K562 (cell line): ENCODE measurements around the gene CARS2. TPM values are rescaled to one million over a fixed set of nuclear protein-coding genes. Genes with fewer than 3 reads are reported as not detected.

Source experiments
- ATAC-seq: fragments of 200-7000 bp; cut with Tn5 transposase; 3 replicates; pipeline ENCODE4 v1.9.1; 2020; ENCODE audit warnings: moderate library complexity
- BruUV-seq: library from RNA; stranded (reverse); fragments of 400-500 nt; replicated peaks from 2 replicates; lab custom pipeline; 2021; lab: Mats Ljungman, UMichigan
- CTCF ChIA-PET: fragments of 300-600 bp; formaldehyde crosslinking; extraction: SDS; loops from one replicate; lab custom pipeline; 2021; ENCODE audit warnings: low intra/inter-chr PET ratio; lab: Yijun Ruan, JAX
- POLR2A ChIA-PET: fragments of 300-600, 350-650 bp; sonication (Branson Sonifier 250); formaldehyde crosslinking; extraction: SDS; loops from one replicate; lab custom pipeline; 2021; ENCODE audit warnings: antibody characterized with exemption, inconsistent platforms; lab: Yijun Ruan, JAX
- DNase-seq, 4 experiments: peaks; one replicate each; pipeline versions ENCODE4 v3.0.0 to v3.0.0-alpha.2; 2011 to 2018; ENCODE audit warnings: low spot score in 3 of 4, mixed read lengths in 3 of 4; ENCODE audit errors: extremely low read depth in 1 of 4
- FAIRE-seq: peaks from 2 replicates; lab custom pipeline; 2011; peaks lifted over from hg19 to GRCh38; lab: Jason Lieb, UNC
- H2AFZ ChIP-seq: 2 replicates; pipeline ENCODE4 v1.6.0; 2011; ENCODE audit warnings: low read depth, low read length, control low read depth, inconsistent platforms
- H3K27ac ChIP-seq: fragments of 200-600 bp; 3 replicates; pipeline ENCODE4 v1.8.0; 2011; ENCODE audit warnings: low read depth, mild to moderate bottlenecking, control low read depth, inconsistent platforms, low read length, moderate library complexity, mixed read lengths; ENCODE audit errors: extremely low read depth
- H3K27me3 ChIP-seq, 2 experiments: fragments of 300-600 bp in 1 of 2; 2 replicates in 1 of 2; 3 replicates in 1 of 2; pipeline versions ENCODE4 v1.6.0 to v1.8.0; 2011; ENCODE audit warnings: inconsistent platforms in 2 of 2, low read length in 2 of 2, mild to moderate bottlenecking in 1 of 2, mixed read lengths in 1 of 2, moderate library complexity in 1 of 2; ENCODE audit not compliant: control insufficient read depth in 2 of 2, insufficient read depth in 2 of 2
- H3K36me3 ChIP-seq: fragments of 300-600 bp; 3 replicates; pipeline ENCODE4 v1.8.0; 2011; ENCODE audit warnings: mild to moderate bottlenecking, low read length, inconsistent platforms; ENCODE audit not compliant: control insufficient read depth, insufficient read depth
- H3K4me1 ChIP-seq, 2 experiments: fragments of 200-600 bp in 1 of 2; replicated peaks in 1 of 2; 2 replicates in 1 of 2; 3 replicates in 1 of 2; pipeline versions ENCODE4 v1.5.1 to v1.8.0; 2011; ENCODE audit warnings: inconsistent platforms in 2 of 2, low read length in 2 of 2, mild to moderate bottlenecking in 1 of 2, mixed read lengths in 1 of 2, moderate library complexity in 1 of 2; ENCODE audit not compliant: control insufficient read depth in 2 of 2, insufficient read depth in 2 of 2
- H3K4me2 ChIP-seq: 2 replicates; pipeline ENCODE4 v1.6.1; 2011; ENCODE audit warnings: low read length, control low read depth, inconsistent platforms, mixed read lengths; ENCODE audit not compliant: insufficient read depth
- H3K4me3 ChIP-seq: fragments of 200-600 bp; sonication (generic), shearing (Covaris generic); 2 replicates; pipeline ENCODE4 v1.5.1; 2016; ENCODE audit warnings: control low read depth, inconsistent platforms
- H3K79me2 ChIP-seq: fragments of 200-600 bp; 3 replicates; pipeline ENCODE4 v1.8.0; 2011; ENCODE audit warnings: low read length, inconsistent platforms; ENCODE audit not compliant: control insufficient read depth, insufficient read depth
- H3K9ac ChIP-seq, 2 experiments: 2 replicates each; pipeline versions ENCODE4 v1.6.0 to v1.6.1; 2011; ENCODE audit warnings: low read depth in 2 of 2, low read length in 2 of 2, control low read depth in 1 of 2, inconsistent platforms in 1 of 2, mild to moderate bottlenecking in 1 of 2, mixed read lengths in 1 of 2; ENCODE audit not compliant: insufficient read depth in 1 of 2
- H3K9me1 ChIP-seq: one replicate; pipeline ENCODE4 v1.6.0; 2011; ENCODE audit warnings: inconsistent platforms, mild to moderate bottlenecking, low read length, moderate library complexity; ENCODE audit not compliant: control insufficient read depth, insufficient read depth
- H3K9me3 ChIP-seq: replicated peaks from 2 replicates; pipeline ENCODE4 v1.5.1; 2011; ENCODE audit warnings: low read depth, low read length, inconsistent platforms; ENCODE audit not compliant: control insufficient read depth, insufficient read depth
- H4K20me1 ChIP-seq: replicated peaks from 2 replicates; pipeline ENCODE4 v1.6.1; 2011; ENCODE audit warnings: low read length, inconsistent platforms, mixed read lengths; ENCODE audit not compliant: control insufficient read depth, insufficient read depth
- ARID3A ChIP-seq: IDR thresholded peaks from 2 replicates; pipeline ENCODE4 v1.6.1; 2012; ENCODE audit warnings: low read depth, low read length, improper control_type of control experiment, borderline replicate concordance
- DMBX1 ChIP-seq: fragments of 250-450 bp; sonication (Bioruptor Pico); IDR thresholded peaks from 2 replicates; pipeline ENCODE4 v1.8.0; 2022; ENCODE audit warnings: inconsistent platforms, mild to moderate bottlenecking, moderate library complexity, borderline replicate concordance
- ETS2 ChIP-seq: IDR thresholded peaks from 2 replicates; pipeline ENCODE4 v1.6.1; 2016; ENCODE audit warnings: borderline replicate concordance, missing genetic modification characterization, mild to moderate bottlenecking, moderate library complexity, missing compliant biosample characterization; ENCODE audit not compliant: poor library complexity, severe bottlenecking
- GTF2F1 ChIP-seq: IDR thresholded peaks from 2 replicates; pipeline ENCODE4 v1.6.1; 2011; ENCODE audit warnings: low read depth, low read length, improper control_type of control experiment
- KAT7 ChIP-seq: sonication (generic); formaldehyde crosslinking; IDR thresholded peaks from 2 replicates; pipeline ENCODE4 v1.8.0; 2022; ENCODE audit warnings: missing genetic modification reagents, mild to moderate bottlenecking, borderline replicate concordance
- POLR2B ChIP-seq: fragments of 450-650 bp; IDR thresholded peaks from 2 replicates; pipeline ENCODE4 v1.6.1; 2018; ENCODE audit warnings: low read depth; ENCODE audit not compliant: partially characterized antibody
- PRDM10 ChIP-seq: fragments of 450-650 bp; IDR thresholded peaks from 2 replicates; pipeline ENCODE4 v1.6.1; 2018; ENCODE audit not compliant: partially characterized antibody
- ZC3H11A ChIP-seq: IDR thresholded peaks from 2 replicates; pipeline ENCODE4 v1.6.1; 2012; ENCODE audit warnings: low read depth, low read length, improper control_type of control experiment
- WGBS: fragments of 100-300 bp; shearing (Covaris generic); methylation state at CpG from one replicate; pipeline ENCODE4 v1.1.6; 2016; ENCODE audit warnings: low coverage, mixed read lengths; ENCODE audit not compliant: insufficient coverage; ENCODE audit errors: missing lambda C conversion rate; 5-methylcytosine and 5-hydroxymethylcytosine counted together
- in situ Hi-C: fragments of 300-500 bp; cut with MboI; formaldehyde crosslinking; loops from 4 replicates; pipeline ENCODE4 v1.15.0; 2018; ENCODE audit warnings: inconsistent platforms, mixed read lengths
- intact Hi-C: fragments of 100-400 bp; cut with micrococcal nuclease; formaldehyde crosslinking; loops from 2 replicates; pipeline ENCODE4 v1.14.2; 2022
- polyA plus RNA-seq, 8 experiments: library from polyadenylated mRNA; depleted of rRNA in 4 of 8; stranded (reverse) in 5 of 8; unstranded in 3 of 8; fragments of >200 nt; fragmentation: Nextera tagmentation in 2 of 8; fragmentation: Illumina TruSeq in 1 of 8; extraction: Ambion mirVana in 2 of 8; extraction: Trizol in 1 of 8; gene quantifications; 2 replicates each; pipeline versions ENCODE4 v1.2.1 to v1.2.3, GENCODE V29; 2011 to 2014; ENCODE audit warnings: inconsistent platforms in 1 of 8, missing spikeins in 1 of 8
- total RNA-seq, 7 experiments: library from RNA; depleted of rRNA in 6 of 7; stranded (reverse); fragments of >200 nt in 6 of 7; fragmentation: Illumina TruSeq in 2 of 7; extraction: Trizol in 2 of 7; gene quantifications; 2 replicates each; pipeline versions ENCODE4 v1.2.1 to v1.2.3, GENCODE V29; 2011 to 2021; ENCODE audit warnings: low replicate concordance in 1 of 7
- TF ChIP-seq, protein P1 (sequence below): fragments of 250-450 bp; sonication (Bioruptor Pico); IDR thresholded peaks from 2 replicates; pipeline ENCODE4 v1.8.0; 2022; ENCODE audit warnings: moderate library complexity, mild to moderate bottlenecking, inconsistent platforms

The CARS2 gene
- total and polyA plus RNA-seq, 9 of the 15 experiments (the other 6 are each of a cell fraction or from before 2014, with no cell fraction given), result 1.7 to 37.4 (median 30.5) TPM

DNA sequence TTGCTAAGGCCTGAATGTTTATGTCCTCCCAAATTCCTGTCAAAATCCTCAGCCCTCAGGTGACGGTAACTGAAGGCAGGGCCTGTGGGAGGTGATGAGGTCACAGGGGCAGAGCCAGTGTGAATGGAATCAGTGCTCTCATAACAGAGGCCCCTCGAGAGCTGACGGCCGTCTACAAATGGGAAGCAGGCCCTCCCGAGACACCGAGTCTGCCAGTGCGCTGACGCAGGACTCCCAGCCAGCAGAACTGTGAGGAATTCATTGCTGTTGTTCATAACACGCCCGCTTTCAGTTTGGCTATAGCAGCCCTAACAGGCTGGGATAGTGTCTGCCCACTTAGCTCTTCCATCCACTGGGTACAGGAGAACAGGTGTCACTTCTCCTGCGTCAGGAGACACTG, 41.2 kb downstream of the CARS2 start:
- CTCF ChIA-PET, result no interaction called here
- no peaks in the 10 kb centered on the region for H3K27me3 ChIP-seq
- H3K4me3 ChIP-seq, result no peak overlapping the region
- ATAC-seq (no peak), DNase-seq (no peak), FAIRE-seq (no peak)
- H3K4me1 ChIP-seq, result no peaks in the 10 kb centered on the region
- no peak overlapping the region for H3K27ac ChIP-seq
- no peaks in the 10 kb centered on the region for H3K9me1 ChIP-seq
- intact Hi-C loops (no loop called here), in situ Hi-C loops (no loop called here)
- no peaks in the 10 kb centered on the region for H4K20me1 ChIP-seq
- POLR2A ChIA-PET, result no interaction called here
- no TSS peak for BruUV-seq
- TF ChIP-seq ETS2 (tag), result no peak
- TF ChIP-seq PRDM10, result no peak
- TF ChIP-seq GTF2F1, result no peak
- TF ChIP-seq KAT7 (CRISPR knock-in tag), result no peak
- TF ChIP-seq, protein P1, sequence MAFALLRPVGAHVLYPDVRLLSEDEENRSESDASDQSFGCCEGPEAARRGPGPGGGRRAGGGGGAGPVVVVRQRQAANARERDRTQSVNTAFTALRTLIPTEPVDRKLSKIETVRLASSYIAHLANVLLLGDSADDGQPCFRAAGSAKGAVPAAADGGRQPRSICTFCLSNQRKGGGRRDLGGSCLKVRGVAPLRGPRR (CRISPR knock-in tag), result no peak
- no peak for TF ChIP-seq ARID3A
- TF ChIP-seq ZC3H11A, result no peak
- TF ChIP-seq DMBX1 (CRISPR knock-in tag), result no peak
- no peak for TF ChIP-seq POLR2B
- no peaks in the 10 kb centered on the region for H3K9me3 ChIP-seq
- H2AFZ ChIP-seq, result no peak overlapping the region
- H3K36me3 ChIP-seq, result peaks cover 59% of the 10 kb centered on the region
- H3K9ac ChIP-seq, result no peak overlapping the region
- H3K79me2 ChIP-seq, result no peaks in the 10 kb centered on the region
- no peak overlapping the region for H3K4me2 ChIP-seq
- 92% methylated on average over 10 of the region's 11 CpGs for WGBS
